Stimulated activated CD4-positive, alpha-beta T cell treated with anti-CD3 and anti-CD28 coated beads, Interleukin-4, amount 100 ng/mL, for 1 hour (primary cell): ENCODE measurements around the gene C1GALT1.
"Not testable (repeated sequence)": the region's sequence is repeated elsewhere in the genome, so short reads cannot be mapped to it uniquely, and the experiment has no call there.

Experiments
- DNase-seq: peaks from one replicate; pipeline ENCODE4 v3.0.0-alpha.2; 2020

Gene C1GALT1

GRCh38 chr7:7239346-7239745 is 57.0 kb downstream of the C1GALT1 start:
- no peak for DNase-seq

DNA sequence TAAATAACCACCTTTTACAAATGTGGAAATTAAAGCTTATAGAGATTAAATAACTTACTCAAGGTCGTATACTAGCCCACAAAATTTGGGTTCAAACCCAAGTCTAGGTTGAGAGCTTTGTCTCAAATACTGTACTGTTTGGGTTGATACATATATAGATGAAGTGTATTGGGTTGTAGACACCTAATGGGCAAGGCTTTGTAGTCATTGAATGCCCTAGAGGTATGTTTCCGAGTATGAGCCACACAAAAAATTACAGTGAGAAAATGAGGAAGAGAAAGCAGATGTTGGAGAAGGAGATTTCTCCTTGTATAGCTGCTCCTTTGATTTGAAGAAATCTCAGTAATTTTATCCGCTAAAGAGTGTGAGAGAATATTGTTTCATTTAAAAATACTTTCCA is 60.6 kb downstream of the C1GALT1 start:
- no peak for DNase-seq

- not testable (repeated sequence) for DNase-seq
Measured at GRCh38 chr7:7245233-7245632, 62.9 kb downstream of the C1GALT1 start.

- no peak for DNase-seq
Measured at GRCh38 chr7:7246223-7246622, 63.9 kb downstream of the C1GALT1 start.

DNA sequence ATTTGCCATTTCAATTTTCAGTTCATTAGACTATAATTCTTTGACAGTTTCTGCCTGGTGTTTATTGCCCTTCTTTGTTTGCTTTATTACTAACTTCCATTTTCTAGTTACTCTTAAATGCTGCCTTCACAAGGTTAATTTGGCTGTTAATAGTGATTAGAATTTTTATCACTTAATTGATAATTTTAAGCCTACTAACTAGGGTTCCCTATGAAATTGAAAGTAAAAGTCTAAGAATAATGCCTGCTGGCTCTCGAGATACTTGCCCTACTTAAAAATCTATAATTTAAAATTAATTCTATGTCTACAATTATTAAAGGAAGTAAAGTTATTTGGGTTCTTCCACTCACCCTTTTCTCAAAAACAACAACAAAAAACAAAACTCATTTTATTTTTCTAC is 65.3 kb downstream of the C1GALT1 start:
- no peak for DNase-seq

GRCh38 chr7:7249814-7250213 is 67.5 kb downstream of the C1GALT1 start:
- DNase-seq, result no peak

DNA sequence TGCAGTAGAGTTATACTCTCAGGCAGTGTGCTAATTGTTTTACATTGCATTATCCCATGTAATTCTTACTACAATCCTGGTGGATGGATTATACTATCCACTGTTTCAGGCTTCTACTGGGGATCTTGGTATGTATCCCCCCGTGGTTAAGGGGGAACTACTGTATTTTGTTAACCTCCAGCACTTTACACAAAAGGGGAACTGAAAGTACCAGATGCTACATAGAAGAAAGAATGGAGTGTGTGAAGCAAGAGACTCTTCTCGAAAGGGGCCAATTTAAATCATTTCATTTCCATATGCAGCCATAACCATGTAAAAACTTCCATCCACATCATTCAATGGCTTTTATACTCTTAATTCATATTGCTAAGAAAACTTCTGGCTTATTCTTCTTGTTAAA is 69.4 kb downstream of the C1GALT1 start:
- no peak for DNase-seq

DNA sequence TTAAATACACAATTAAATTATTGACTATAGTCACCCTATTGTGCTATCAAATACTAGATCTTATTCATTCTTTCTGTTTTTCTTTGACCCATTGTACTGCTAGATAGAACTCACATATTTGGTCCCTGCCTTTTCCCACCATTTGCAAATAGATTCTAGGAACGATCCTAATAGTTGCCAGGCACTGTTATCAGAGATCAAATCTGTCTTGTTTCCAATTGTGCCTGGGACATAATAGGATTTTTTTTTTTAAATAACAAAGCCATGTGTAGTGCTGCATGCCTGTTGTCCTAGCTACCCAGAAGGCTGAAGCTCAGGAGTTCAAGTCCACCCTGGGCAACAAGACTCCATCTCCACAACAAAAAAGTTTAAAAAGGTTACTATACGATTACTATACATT is 72.0 kb downstream of the C1GALT1 start:
- no peak for DNase-seq

- no peak for DNase-seq
Measured at GRCh38 chr7:7254908-7255307, 72.6 kb downstream of the C1GALT1 start.

DNA sequence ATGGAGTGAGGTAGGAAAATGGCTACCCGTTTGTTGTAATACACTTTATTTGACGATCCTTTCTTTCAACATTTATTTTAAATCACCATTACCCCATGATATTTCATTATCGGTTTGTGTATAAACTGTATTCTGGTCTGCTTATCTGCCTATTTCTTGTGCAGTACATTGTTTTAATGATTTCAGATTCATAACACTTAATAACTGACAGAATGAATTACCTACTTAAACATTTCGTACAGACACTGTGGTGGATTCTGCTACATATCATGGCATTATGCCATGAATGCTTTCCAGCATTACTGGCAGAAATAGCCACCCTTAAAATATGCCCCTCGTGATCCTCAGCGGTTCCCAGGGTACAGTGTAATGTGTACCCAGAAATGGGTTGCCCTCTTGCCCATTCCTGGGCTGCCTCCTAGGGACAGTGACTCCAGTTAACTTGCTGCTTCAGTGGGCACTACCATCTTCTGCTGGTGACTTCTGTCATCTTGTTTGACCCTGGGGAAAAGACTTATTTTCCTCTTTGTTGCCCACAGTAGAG is 74.5 kb downstream of the C1GALT1 start:
- no peak for DNase-seq

DNA sequence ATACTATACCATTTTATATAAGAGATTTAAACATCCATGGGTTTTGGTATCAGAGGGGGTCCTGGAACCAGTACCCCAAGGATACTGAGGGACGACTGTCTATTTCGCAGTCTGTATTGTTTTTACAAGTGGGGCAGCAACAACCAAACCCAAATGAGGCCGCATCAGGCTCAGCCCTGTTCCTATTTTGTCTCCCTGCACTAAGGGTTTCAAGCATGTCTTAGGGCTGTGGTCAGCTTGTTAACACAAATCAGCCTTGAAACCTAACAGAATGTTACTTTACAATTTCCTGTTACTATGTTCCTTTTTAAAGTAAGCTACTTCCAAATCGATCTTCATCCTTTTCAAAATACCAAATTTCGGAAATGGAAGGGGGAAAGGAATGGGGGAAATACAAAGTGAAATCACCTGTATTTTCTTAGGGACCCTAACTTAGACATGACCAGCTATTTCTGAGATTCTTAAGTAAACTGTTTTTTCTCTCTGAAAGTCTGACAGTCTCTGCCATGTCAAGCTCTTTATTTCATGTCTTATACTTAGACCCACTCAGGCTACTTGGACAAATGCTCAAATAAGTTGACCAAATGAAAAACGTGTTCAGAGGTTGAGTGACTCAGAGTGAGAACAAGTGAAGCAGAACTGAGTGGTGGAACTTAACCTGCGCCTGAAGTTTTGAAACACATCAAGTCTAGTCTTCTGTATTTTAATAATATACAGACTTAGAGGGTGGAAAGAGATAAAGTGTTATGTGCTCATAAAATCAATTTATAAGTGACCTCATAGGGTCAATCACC is 75.8 kb downstream of the C1GALT1 start:
- no peak for DNase-seq

DNA sequence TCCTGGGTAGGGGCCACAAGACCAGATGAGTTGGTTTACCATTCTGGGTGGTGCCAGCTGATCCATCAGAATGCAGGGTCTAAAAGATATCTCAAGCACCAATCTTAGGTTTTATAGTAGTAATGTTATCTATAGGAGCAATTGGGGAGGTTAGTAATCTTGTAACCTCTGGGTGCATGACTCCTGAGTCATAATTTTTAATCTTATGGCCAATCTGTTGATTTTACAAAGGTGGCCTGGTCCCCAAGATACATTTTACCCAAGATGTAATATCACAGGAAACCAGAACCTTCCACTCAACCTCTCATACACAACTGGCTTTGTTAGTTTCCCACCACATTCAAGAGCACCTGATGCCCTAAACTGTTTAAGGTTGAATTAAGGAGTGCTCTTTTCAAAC is 79.5 kb downstream of the C1GALT1 start:
- DNase-seq, result no peak

DNA sequence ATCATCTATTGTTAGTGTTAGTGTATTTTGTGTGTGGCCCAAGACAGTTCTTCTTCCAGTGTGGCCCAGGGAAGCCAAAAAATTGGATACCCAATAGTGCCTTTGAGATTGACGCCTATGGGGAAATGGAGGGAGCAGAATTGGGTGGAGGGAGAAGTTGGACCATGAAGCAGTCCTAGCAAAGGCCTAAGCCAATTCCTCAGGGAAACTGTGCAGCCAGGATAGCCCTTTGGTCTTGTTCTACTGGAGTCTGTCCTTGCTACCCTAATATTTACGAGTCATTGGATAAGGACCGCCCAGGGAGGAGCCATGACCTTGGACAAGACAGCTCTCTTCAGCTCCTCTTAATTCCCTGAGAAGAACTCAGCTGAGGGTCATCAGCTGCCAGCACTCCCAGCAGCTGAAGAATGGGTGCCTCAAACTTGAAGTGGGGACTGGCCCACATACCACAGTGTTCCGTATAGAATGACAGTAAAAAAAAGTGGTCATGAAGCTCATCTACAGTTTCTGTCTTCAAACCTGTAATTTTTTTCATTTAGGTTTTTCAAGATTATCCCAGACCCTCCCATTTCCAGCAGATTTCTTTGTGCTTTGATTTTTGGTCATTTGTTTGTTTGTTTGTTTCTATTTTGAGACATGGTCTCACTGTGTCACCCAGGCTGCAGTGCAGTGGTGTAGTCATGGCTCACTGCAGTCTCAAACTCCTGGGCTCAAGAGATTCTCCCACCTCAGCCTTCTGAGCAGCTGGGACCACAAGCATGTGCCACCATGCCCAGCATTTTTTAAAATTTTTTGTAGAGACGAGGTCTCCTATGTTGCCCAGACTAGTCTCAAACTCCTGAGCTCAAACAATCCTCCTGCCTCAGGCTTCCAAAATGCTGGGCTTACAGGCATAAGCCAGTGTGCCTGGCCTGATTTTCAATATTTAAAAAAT is 81.2 kb downstream of the C1GALT1 start:
- no peak for DNase-seq

DNA sequence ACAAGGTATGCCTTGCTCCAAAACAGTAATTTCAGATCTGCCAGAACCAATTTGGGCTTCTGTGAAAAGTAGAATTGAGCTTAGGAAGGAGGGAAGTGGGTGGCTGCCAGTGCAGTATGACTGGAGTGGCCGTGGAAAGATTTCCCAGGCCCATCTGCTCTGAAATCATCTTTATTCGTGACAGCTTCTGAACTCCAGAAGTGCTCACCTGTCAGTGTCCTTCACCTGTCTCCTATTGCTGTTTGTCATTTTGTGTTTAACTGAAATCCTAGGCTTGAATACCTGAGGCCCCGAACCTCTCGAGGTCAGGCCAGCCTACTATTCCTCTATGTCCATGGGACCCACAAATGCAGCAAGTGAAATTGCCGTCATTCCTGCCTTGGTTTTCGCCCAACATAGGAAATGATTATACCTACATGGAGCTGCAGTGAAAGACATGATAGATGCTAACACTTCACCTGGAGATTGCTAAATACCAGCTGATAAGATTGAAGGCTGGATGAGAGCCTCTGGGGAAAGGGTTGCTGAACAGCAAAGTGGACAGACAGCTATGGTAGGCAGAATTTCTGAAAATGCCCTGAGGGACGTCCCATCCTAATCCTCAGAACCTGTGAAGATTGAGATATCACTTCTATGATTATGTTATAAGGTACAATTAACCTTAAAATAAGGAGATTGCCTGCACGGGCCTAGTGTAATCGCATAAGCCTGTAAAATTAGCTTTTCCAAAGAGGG is 82.1 kb downstream of the C1GALT1 start:
- DNase-seq, result no peak

DNA sequence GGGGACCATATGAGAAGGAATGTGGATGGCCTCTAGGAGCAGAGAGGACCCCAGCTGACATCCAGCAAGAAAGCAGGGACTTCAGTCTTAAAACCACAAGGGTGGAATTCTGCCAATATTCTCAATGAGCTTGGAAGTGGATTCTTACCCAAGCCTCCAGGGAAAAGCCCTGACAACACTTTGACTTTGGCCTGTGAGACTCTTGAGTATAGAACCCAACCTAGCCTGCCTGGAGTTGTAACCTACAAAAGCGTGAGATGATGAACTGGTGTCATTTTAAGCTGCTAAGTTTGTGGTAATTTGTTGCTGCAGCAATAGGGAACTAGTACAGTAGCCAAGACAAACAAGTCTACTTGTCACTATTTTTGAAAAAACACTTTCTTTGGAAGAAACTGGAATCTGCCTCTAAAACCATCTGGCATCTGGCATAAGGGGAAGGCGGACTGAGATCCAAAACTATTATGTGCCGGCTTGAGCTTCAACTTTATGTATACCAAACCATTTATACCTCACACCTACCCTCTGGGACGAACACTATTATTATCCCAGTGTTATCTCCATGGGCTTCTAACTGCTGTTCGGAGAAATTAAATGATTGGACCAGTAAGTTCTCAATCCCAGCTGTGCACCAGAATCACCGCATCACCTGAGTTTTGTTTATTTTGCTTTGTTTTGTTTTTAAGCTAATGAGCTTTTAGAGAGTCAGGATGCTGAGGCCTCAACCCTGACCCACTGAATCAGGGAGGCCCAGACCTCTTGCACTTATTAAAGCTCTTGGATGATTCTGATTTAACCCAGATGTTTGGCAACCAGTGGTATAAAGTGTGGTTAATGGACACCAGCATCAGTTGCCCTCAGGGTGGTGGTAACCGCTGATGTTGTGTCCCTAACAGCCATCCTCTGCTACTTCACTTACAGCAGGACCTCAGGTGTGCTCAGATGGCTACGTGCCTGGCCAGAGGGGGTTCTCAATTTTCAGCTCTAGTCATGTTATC is 83.0 kb downstream of the C1GALT1 start:
- no peak for DNase-seq

DNA sequence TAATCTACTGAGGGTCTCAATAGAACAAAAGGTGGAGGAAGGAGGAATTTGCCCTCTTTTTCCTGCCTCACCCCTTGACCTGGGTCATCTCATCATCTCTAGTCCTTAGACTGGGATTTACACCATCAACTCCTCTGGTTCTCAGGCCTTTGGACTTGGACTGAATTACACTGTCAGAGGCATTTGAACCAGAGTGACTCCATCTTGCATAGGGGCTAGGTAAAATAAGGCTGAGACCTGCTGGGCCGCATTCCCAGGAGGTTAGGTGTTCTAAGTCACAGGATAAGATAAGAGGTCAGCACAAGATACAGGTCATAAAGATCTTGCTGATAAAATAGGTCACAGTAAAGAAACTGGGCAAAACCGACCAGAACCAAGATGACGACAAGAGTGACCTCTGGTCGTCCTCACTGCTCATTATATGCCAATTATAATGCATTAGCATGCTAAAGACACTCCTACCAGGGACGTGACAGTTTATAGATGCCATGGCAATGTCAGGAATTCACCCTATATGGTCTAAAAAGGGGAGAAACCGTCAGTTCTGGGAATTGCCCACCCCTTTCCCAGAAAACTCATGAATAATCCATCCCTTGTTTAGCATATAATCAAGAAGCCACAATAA is 84.0 kb downstream of the C1GALT1 start:
- no peak for DNase-seq

GRCh38 chr7:7271094-7271874 is 88.9 kb downstream of the C1GALT1 start:
- DNase-seq, result no peak

GRCh38 chr7:7272294-7272693 is 90.0 kb downstream of the C1GALT1 start:
- no peak for DNase-seq

- no peak for DNase-seq
Measured at GRCh38 chr7:7274782-7275181, 92.4 kb downstream of the C1GALT1 start.

DNA sequence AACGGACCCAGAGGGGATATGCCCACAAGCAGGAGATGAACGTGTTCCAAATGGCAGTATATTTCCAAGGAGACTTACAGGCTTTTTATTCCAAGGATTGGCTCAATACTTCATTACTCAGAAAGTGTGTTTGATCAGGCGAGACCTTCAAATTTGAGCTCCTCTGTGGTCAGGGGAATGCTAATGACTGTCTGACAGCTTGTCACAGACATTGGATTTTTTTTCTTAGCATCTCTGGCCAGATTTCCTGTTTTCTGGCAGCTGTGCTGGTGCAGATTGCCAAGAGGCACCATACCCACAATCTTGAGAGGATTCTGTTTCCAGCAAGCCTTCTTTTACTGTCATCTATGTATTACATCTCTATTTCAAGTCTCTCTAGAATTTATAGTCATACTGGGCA is 93.8 kb downstream of the C1GALT1 start:
- no peak for DNase-seq
